ENCODE data around the gene AKAP12.
A peak's percentile ranks its signal among the peaks of the same experiment; 100 is the strongest.

Gene AKAP12

GRCh38 chr6:151320140-151320539, 80.4 kb downstream of the AKAP12 start:
- H3K4me3 ChIP-seq (ENCODE audit: low read depth, low read length): no peak overlapping the region
- no peak for DNase-seq (ENCODE audit: low read depth)
- TF ChIP-seq, protein P1, sequence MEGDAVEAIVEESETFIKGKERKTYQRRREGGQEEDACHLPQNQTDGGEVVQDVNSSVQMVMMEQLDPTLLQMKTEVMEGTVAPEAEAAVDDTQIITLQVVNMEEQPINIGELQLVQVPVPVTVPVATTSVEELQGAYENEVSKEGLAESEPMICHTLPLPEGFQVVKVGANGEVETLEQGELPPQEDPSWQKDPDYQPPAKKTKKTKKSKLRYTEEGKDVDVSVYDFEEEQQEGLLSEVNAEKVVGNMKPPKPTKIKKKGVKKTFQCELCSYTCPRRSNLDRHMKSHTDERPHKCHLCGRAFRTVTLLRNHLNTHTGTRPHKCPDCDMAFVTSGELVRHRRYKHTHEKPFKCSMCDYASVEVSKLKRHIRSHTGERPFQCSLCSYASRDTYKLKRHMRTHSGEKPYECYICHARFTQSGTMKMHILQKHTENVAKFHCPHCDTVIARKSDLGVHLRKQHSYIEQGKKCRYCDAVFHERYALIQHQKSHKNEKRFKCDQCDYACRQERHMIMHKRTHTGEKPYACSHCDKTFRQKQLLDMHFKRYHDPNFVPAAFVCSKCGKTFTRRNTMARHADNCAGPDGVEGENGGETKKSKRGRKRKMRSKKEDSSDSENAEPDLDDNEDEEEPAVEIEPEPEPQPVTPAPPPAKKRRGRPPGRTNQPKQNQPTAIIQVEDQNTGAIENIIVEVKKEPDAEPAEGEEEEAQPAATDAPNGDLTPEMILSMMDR (conservative IDR thresholded peaks at IDR 0.05; ENCODE audit: low read depth, low read length): no peak

DNA sequence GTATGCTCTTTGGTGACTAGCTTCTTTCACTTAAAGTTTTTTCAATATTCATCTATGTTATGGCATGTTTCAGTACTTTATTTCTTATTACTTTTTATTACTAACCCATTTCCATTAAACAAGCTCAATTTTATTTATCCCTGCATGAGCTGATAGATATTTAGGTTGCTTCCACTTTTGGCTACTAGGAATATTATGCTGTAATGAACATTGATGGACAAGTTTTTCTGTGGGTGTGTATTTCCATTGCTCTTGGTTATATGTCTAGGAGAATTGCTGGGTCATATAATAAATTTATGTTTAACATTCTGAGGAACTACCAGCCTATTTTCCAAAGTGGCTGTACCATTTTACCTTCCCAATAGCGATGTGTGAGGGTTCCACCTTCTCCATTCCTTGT, 81.7 kb downstream of the AKAP12 start:
- TF ChIP-seq, protein P1 (conservative IDR thresholded peaks at IDR 0.05; ENCODE audit: low read depth, low read length): no peak
- no peak overlapping the region for H3K4me3 ChIP-seq (ENCODE audit: low read depth, low read length)
- no peak for DNase-seq (ENCODE audit: low read depth)

DNA sequence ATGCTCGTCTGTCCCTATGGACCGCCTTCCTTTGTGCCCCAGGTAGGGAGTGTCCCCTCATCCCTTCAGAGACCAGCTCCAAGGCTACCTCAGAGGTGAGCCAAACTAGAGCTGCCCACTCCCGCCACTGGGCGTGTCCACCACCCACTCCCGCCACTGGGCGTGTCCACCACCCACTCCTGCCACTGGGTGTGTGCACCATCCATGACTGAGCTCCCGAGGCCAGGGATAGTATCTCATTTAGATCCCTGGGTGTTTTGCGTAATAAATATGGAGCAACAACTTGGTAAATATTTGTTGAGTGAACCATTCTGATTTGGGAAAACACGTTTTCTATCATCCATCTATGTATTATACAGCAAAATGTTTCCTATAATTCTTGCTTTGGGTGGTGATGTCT, 82.8 kb downstream of the AKAP12 start:
- TF ChIP-seq, protein P1 (conservative IDR thresholded peaks at IDR 0.05; ENCODE audit: low read depth, low read length): no peak
- no peak for DNase-seq (ENCODE audit: low read depth)
- H3K4me3 ChIP-seq (ENCODE audit: low read depth, low read length): no peak overlapping the region

- peak; percentile 88 for DNase-seq (ENCODE audit: low read depth)
- TF ChIP-seq, protein P1 (conservative IDR thresholded peaks at IDR 0.05; ENCODE audit: low read depth, low read length): peak; percentile 95
- no peak overlapping the region for H3K4me3 ChIP-seq (ENCODE audit: low read depth, low read length)
These were observed 84.2 kb downstream of the AKAP12 start for GRCh38 chr6:151323791-151324487.

DNA sequence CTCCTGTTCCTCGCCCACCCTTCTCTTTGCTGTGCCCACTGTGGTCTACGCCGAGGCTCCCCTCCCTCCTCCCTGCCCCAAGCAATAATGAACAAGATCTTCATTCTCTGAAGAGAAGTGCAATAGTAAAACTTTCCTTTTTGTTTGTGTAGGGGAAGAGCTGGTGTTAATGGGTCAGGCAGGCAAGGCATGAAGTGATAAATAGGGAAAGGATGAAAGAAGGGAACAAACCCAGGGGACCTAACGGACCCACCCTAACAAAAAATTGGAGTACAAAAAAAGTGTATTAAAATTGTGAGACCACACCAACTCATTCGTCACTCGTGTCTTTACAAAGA, 84.7 kb downstream of the AKAP12 start:
- no peak for DNase-seq (ENCODE audit: low read depth)
- TF ChIP-seq, protein P1 (conservative IDR thresholded peaks at IDR 0.05; ENCODE audit: low read depth, low read length): no peak
- no peak overlapping the region for H3K4me3 ChIP-seq (ENCODE audit: low read depth, low read length)

DNA sequence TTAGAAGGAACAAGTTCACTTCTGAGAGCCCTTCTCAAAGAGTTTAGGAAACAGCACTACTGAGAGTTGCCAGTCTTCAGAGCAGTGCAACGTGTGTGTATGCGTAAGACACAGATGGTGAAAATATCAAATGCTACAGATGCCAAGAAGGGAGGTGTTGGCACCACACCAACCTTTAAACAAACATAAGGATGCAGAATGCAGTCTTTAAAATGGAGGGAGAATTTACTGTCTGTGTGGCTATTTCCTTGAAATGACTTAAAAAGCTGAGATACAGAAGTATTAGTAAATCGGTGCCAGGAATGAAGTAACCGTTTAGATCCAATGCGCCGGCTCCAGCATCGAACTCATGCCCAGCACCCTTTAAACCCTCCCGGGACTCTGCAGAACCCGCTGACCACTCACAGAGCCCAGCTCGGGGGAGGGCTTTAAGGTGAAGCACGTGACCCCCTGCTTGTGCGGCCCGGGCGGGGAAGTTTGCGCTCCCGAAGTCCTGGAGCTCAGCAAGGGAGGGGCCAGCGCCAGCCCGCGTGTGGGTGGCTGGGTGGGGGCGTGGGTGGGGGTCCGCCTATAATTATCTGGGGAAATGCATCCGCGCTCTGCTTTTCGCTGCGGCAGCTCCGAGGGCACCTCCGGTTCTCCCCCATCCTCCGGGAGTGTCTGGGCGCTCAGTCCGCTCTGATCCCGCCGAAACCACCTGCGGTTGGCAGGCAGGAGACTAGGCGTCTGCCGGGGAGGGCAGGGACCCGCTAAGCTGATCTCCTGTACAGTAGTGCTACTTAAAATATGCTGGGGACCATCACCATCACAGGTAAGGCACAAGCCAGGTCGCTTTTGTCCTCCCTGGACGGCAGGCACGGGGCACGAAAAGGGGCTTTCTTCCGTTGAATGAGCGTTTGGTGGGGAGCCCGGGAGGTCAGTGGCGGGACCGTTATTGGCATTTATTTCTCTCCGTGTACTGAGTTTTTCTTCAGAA, 85.6 kb downstream of the AKAP12 start:
- peak; percentile 78 for DNase-seq (ENCODE audit: low read depth)
- TF ChIP-seq, protein P1 (conservative IDR thresholded peaks at IDR 0.05; ENCODE audit: low read depth, low read length): no peak
- peak overlapping the region; percentile 69 for H3K4me3 ChIP-seq (ENCODE audit: low read depth, low read length)

All from choroid plexus epithelial cell (primary cell).